ENCODE results near the gene ZBTB49.

The ZBTB49 gene

DNA sequence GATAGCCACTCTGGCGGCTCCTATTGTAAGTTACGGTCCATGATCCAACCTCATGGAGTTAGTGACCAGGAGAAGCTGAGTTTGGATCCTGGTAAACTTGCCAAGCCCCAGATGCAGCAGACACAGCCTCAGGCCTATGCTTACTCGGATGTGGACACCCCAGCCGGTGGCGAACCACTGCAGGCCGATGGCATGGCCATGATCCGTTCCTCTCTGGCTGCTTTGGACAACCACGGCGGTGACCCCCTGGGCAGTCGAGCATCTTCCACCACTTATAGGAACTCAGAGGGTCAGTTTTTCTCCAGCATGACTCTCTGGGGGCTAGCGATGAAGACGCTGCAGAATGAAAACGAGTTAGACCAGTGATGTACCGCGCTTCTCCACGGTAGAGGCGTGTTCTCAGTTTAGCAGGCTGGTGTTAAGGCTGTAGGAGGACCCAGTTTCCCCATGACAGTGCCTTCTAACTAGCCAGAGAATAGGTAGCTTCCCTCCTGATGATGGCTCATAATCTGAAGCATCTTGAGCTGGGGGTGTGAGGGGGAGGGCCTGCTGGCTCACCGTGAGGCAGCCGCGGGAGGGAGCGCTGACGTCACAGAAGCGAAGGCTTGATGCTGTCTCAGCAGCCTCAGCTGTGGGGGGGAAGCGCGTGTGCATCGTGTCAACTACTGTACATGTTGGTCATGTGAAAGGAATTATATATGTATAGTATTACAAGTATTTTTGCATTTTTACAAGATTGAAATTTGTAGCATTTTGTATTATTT, 31.1 kb downstream of the ZBTB49 start:
- no peak for DNase-seq (ENCODE audit: low spot score)
- no peak for TF ChIP-seq CTCF (IDR thresholded peaks at IDR 0.05; ENCODE audit: borderline replicate concordance, control extremely low read depth, extremely low read depth, insufficient read depth, missing control alignments)
- in situ Hi-C loops (cut with MboI; ENCODE audit: low sequenced_read_pairs, unreplicated experiment) = no loop called here

- TF ChIP-seq CTCF (IDR thresholded peaks at IDR 0.05; ENCODE audit: borderline replicate concordance, control extremely low read depth, extremely low read depth, insufficient read depth, missing control alignments) = no peak
- in situ Hi-C loops (cut with MboI; ENCODE audit: low sequenced_read_pairs, unreplicated experiment) = no loop called here
- no peak for DNase-seq (ENCODE audit: low spot score)
These were observed 32.1 kb downstream of the ZBTB49 start for GRCh38 chr4:4321951-4322688.

- in situ Hi-C loops (cut with MboI; ENCODE audit: low sequenced_read_pairs, unreplicated experiment) = no loop called here
- TF ChIP-seq CTCF (IDR thresholded peaks at IDR 0.05; ENCODE audit: borderline replicate concordance, control extremely low read depth, extremely low read depth, insufficient read depth, missing control alignments) = no peak
- DNase-seq (ENCODE audit: low spot score) = no peak
These were observed 33.9 kb downstream of the ZBTB49 start for GRCh38 chr4:4323705-4324534.

GRCh38 chr4:4325321-4325720, 35.3 kb downstream of the ZBTB49 start:
- TF ChIP-seq CTCF (IDR thresholded peaks at IDR 0.05; ENCODE audit: borderline replicate concordance, control extremely low read depth, extremely low read depth, insufficient read depth, missing control alignments) = no peak
- no peak for DNase-seq (ENCODE audit: low spot score)
- in situ Hi-C loops (cut with MboI; ENCODE audit: low sequenced_read_pairs, unreplicated experiment) = no loop called here

DNA sequence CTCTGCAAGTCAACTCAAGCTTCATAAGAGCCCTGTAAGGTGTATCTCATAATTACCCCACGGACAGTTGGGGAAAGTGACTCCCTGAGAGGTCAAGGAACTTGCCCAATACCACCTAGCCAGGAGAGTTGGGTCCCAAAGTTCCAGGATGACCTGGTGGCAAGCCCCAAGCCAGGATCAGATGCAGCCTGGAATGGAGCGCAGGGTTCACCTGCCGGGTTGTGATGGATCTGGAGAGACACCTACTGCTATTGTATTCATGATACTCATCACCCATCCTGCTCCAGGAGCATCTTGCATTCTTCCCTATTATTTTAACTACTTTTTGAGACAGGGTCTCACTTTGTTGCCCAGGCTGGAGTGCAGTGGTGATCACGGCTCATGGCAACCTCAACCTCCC, 36.1 kb downstream of the ZBTB49 start:
- DNase-seq (ENCODE audit: low spot score) = no peak
- in situ Hi-C loops (cut with MboI; ENCODE audit: low sequenced_read_pairs, unreplicated experiment) = no loop called here
- TF ChIP-seq CTCF (IDR thresholded peaks at IDR 0.05; ENCODE audit: borderline replicate concordance, control extremely low read depth, extremely low read depth, insufficient read depth, missing control alignments) = no peak

DNA sequence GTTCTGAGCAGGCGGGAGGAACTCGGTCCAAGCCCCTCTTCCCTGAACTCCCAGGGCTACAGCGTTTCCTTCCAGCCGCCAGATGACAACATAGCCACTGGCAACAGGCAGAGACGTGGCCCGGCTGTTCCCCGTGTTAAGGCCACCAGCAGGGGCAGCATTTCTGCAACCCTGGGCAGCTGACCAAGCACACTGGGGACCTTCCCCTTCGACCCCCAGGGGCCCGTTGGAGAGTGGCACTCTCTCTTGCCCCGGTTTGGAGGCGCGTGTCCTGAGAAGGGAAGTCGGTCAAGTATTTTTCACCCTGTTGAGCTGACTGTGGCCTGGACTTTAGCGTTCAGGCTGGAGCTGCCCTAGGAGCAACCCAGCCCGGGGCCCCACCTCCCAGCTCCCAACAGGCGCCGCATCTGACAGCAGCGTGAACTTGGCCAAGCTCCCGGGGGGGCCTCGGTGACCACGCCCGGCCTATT, 37.6 kb downstream of the ZBTB49 start:
- DNase-seq (ENCODE audit: low spot score) = peak; percentile 40
- in situ Hi-C loops (cut with MboI; ENCODE audit: low sequenced_read_pairs, unreplicated experiment) = no loop called here
- TF ChIP-seq CTCF (IDR thresholded peaks at IDR 0.05; ENCODE audit: borderline replicate concordance, control extremely low read depth, extremely low read depth, insufficient read depth, missing control alignments) = no peak
